Uterus (tissue), 4 donors: ENCODE measurements around the gene FCHO2. TPM values are rescaled to one million over a fixed set of nuclear protein-coding genes. Genes with fewer than 3 reads are reported as not detected.
"Not testable (repeated sequence)": the region's sequence is repeated elsewhere in the genome, so short reads cannot be mapped to it uniquely, and the experiment has no call there.

ENCODE experiments used
- DNase-seq, 2 donors: peaks; one replicate each; pipeline ENCODE4 v3.0.0-alpha.2; 2019 to 2020
- H3K27ac ChIP-seq, 2 donors: fragments of 200-600 bp; sonication (generic); 1 replicate in 1 of 2; 2 replicates in 1 of 2; pipeline ENCODE4 v1.5.1; 2016 to 2018
- H3K27me3 ChIP-seq, 2 donors: fragments of 200-600 bp; sonication (generic); one replicate each; pipeline ENCODE4 v1.5.1; 2018 to 2019; ENCODE audit warnings: control low read depth in 1 of 2
- H3K36me3 ChIP-seq, 2 donors: fragments of 200-600 bp; sonication (generic); one replicate each; pipeline ENCODE4 v1.5.1; 2019; ENCODE audit warnings: control low read depth in 1 of 2
- H3K4me1 ChIP-seq, 2 donors: fragments of 200-600 bp; sonication (generic); one replicate each; pipeline ENCODE4 v1.5.1; 2018 to 2019; ENCODE audit warnings: control low read depth in 1 of 2
- H3K4me3 ChIP-seq, 2 donors: fragments of 200-600 bp; sonication (generic); 1 replicate in 1 of 2; 2 replicates in 1 of 2; pipeline ENCODE4 v1.5.1; 2018 to 2019; ENCODE audit warnings: mild to moderate bottlenecking in 1 of 2
- H3K9me3 ChIP-seq, 2 donors: fragments of 200-600 bp; sonication (generic); one replicate each; pipeline ENCODE4 v1.5.1; 2019; ENCODE audit warnings: control low read depth in 1 of 2
- POLR2A ChIP-seq, 2 donors: fragments of 450-650 bp; IDR thresholded peaks; one replicate each; pipeline ENCODE4 v1.6.1; 2016; ENCODE audit warnings: antibody characterized with exemption in 2 of 2, mild to moderate bottlenecking in 1 of 2, moderate library complexity in 1 of 2
- intact Hi-C: fragments of 100-400 bp; cut with DNase I; formaldehyde crosslinking; loops from one replicate; pipeline ENCODE4 v1.15.1; 2023; ENCODE audit warnings: low total_unique reads
- total RNA-seq, 4 donors: library from RNA; depleted of rRNA in 3 of 4; stranded (reverse); fragments of >200 nt in 3 of 4; gene quantifications; one replicate each; pipeline versions ENCODE4 v1.1.0 to v1.2.4, GENCODE V29; 2014 to 2023
- TF ChIP-seq, protein P1 (sequence below), 4 experiments: fragments of 200-600 bp in 2 of 4; fragments of 450-650 bp in 2 of 4; sonication (generic) in 2 of 4; IDR thresholded peaks; one replicate each; pipeline ENCODE4 v1.5.1; 2016 to 2019; ENCODE audit warnings: antibody characterized with exemption in 4 of 4, mild to moderate bottlenecking in 2 of 4, moderate library complexity in 1 of 4
- donor health status: DM: yes; HTN: yes; CAD: no.

FCHO2 gene
- total RNA-seq, 4 donors from 2014 or later = 26.8 to 141 (median 57.2) TPM

DNA sequence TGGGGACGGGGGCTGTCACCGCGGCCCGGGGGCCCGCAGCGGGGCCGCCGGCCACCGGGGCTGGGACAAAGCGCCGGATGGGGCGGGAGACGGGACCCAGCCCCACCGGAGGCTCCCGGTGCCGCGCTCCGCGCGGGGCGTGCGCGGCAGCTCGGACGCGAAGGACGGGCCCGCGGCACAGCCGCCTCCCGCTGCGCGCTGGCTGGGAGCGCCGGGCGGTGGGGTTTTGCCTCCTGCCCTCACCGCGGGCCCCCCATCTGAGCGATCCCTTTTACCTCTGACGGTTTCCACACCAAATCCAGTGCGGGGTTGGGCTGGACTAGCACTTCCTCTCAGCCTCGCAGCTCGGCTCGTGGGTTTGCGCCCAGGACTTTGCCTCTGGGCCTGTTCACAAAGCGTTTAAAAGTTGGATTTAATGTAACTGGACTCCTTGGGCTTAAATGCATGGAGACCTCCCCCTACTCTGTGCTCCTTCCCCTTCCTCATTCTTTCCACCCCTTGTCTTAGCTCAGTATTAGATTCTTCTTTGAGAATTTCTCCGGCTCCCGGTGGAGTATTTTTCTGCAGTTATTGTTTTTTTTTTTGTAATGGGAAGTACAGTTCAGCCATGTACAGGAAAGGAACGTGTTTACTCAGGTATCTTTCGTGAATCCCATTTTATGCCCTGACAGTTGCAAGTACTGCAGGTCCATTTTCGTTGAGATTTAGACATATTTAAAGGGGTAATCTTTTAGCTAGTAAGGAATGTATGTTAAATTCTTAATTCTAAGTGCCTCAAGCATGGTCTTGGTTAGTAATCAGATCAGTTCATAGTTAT lies 691 bp downstream of the FCHO2 start:
- DNase-seq = peak; percentile 39 to 47
- TF ChIP-seq POLR2A (IDR thresholded peaks at IDR 0.05) = peak in 1 of 2 donors; percentile 16
- TF ChIP-seq, protein P1, sequence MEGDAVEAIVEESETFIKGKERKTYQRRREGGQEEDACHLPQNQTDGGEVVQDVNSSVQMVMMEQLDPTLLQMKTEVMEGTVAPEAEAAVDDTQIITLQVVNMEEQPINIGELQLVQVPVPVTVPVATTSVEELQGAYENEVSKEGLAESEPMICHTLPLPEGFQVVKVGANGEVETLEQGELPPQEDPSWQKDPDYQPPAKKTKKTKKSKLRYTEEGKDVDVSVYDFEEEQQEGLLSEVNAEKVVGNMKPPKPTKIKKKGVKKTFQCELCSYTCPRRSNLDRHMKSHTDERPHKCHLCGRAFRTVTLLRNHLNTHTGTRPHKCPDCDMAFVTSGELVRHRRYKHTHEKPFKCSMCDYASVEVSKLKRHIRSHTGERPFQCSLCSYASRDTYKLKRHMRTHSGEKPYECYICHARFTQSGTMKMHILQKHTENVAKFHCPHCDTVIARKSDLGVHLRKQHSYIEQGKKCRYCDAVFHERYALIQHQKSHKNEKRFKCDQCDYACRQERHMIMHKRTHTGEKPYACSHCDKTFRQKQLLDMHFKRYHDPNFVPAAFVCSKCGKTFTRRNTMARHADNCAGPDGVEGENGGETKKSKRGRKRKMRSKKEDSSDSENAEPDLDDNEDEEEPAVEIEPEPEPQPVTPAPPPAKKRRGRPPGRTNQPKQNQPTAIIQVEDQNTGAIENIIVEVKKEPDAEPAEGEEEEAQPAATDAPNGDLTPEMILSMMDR (IDR thresholded peaks at IDR 0.05) = no peak
- no peaks in the 10 kb centered on the region for H3K27me3 ChIP-seq
- intact Hi-C loops = no loop called here
- peak overlapping the region; percentile 46 to 85 for H3K4me3 ChIP-seq
- peak overlapping the region; percentile 94 to 98 for H3K27ac ChIP-seq
- H3K4me1 ChIP-seq = no peaks in the 10 kb centered on the region
- no peaks in the 10 kb centered on the region for H3K9me3 ChIP-seq
- no peaks in the 10 kb centered on the region for H3K36me3 ChIP-seq

DNA sequence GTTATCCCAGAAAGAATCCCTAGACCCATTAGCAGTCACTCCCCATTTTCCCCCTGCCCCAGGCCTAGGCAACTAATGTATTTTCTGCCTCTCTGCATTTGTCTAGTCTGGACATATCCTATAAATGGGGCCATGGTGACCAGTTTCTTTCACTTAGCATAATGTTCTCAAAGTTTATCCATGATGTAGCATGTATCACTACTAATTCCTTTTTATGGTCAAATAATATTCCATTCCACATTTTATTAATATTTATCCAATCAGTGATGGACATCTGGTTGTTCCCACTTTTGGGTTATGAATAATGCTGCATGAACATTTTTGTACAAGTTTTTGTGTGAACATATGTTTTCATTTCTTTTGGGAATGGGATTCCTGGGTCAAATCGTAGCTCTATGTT lies 1.5 kb downstream of the FCHO2 start:
- Histone ChIP-seq H3K27ac (peak overlapping the region; percentile 94 to 98), H3K4me3 (peak overlapping the region; percentile 46 to 85), H3K27me3 (no peaks in the 10 kb centered on the region), H3K36me3 (no peaks in the 10 kb centered on the region), H3K4me1 (no peaks in the 10 kb centered on the region), H3K9me3 (no peaks in the 10 kb centered on the region)
- no peak for DNase-seq
- intact Hi-C loops = no loop called here
- TF ChIP-seq POLR2A (IDR thresholded peaks at IDR 0.05) = no peak
- TF ChIP-seq, protein P1 (IDR thresholded peaks at IDR 0.05) = no peak

DNA sequence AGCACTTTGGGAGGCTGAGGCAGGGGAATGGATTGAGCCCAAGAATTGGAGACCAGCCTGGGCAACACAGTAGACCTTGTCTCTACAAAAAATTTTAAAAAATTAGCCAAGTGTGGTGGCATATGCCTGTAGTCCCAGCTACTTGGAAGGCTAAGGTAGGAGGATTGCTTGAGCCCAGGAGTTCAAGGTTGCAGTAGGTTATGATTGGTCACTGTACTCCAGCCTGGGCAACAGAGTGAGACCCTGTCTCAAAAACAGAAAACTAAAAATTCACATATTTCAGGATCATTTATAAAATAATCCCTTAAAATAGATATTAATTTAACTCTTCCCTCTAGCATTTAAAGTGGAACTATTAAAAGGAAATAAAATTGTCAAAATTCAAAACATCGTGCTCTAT lies 3.4 kb downstream of the FCHO2 start:
- H3K27ac ChIP-seq = no peak overlapping the region
- H3K9me3 ChIP-seq = no peaks in the 10 kb centered on the region
- no peaks in the 10 kb centered on the region for H3K36me3 ChIP-seq
- DNase-seq = no peak
- H3K4me3 ChIP-seq = no peak overlapping the region
- no peaks in the 10 kb centered on the region for H3K27me3 ChIP-seq
- TF ChIP-seq POLR2A (IDR thresholded peaks at IDR 0.05) = no peak
- TF ChIP-seq, protein P1 (IDR thresholded peaks at IDR 0.05) = no peak
- intact Hi-C loops = no loop called here
- H3K4me1 ChIP-seq = no peaks in the 10 kb centered on the region

DNA sequence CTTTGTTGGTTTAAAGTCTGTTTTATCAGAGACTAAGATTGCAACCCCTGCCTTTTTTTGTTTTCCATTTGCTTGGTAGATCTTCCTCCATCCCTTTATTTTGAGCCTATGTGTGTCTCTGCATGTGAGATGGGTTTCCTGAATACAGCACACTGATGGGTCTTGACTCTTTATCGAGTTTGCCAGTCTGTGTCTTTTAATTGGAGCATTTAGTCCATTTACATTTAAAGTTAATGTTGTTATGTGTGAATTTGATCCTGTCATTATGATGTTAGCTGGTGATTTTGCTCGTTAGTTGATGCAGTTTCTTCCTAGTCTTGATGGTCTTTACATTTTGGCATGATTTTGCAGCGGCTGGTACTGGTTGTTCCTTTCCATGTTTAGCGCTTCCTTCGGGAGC lies 18.6 kb downstream of the FCHO2 start:
- H3K36me3 ChIP-seq, H3K4me1 ChIP-seq, H3K4me3 ChIP-seq, DNase-seq, intact Hi-C loops, H3K9me3 ChIP-seq, H3K27me3 ChIP-seq, H3K27ac ChIP-seq: not testable (repeated sequence)

DNA sequence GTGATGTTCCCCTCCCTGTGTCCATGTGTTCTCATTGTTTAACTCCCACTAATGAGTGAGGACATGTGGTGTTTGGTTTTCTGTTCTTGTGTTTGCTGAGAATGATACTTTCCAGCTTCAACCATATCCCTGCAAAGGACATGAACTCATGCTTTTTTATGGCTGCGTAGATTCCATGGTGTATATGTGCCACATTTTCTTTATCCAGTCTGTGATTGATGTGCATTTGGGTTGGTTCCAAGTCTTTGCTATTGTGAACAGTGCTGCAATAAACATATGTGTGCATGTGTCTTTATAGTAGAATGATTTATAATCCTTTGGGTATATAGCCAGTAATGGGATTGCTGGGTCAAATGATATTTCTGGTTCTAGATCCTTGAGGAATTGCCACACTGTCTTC lies 21.0 kb downstream of the FCHO2 start:
- H3K9me3 ChIP-seq, H3K27me3 ChIP-seq, H3K4me3 ChIP-seq, intact Hi-C loops, H3K36me3 ChIP-seq, H3K27ac ChIP-seq, DNase-seq, H3K4me1 ChIP-seq: not testable (repeated sequence)

DNA sequence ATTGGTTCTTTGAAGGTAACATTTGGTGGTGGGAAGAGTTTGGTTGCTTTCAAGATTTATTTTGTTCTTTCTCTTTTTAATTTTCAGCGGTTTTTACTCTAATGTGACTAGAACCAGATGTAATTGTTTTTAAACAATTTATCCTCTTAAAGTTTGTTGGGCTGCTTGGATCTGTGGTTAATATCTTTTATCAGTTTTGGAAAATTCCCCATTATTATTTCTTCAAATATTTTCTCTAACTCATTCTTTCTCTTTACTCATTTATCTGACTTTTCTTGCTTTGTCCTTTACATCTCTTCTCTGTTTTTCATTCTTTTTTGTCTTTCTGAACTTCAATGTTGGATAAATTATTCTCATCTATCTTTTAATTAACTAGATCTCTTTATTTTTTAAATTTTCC lies 29.9 kb downstream of the FCHO2 start:
- Histone ChIP-seq H3K4me1 (no peaks in the 10 kb centered on the region), H3K27me3 (no peaks in the 10 kb centered on the region), H3K36me3 (no peaks in the 10 kb centered on the region), H3K4me3 (no peak overlapping the region), H3K27ac (no peak overlapping the region), H3K9me3 (no peaks in the 10 kb centered on the region)
- intact Hi-C loops = no loop called here
- DNase-seq = no peak
- no peak for TF ChIP-seq POLR2A (IDR thresholded peaks at IDR 0.05)
- TF ChIP-seq, protein P1 (IDR thresholded peaks at IDR 0.05) = no peak
